Neural cell (in vitro differentiated cells): Measurements from ENCODE around the gene PDPN. TPM values are rescaled to one million over a fixed set of nuclear protein-coding genes. Genes with fewer than 3 reads are reported as not detected.

Source experiments
- H2AFZ ChIP-seq: fragments of 200-600, 300-800 bp; sonication (generic), shearing (Covaris generic); 2 replicates; pipeline ENCODE4 v1.6.0; 2014; ENCODE audit warnings: low read depth, mild to moderate bottlenecking, antibody characterized with exemption, low read length, moderate library complexity
- H3F3A ChIP-seq: fragments of 200-600 bp; shearing (Covaris generic); 2 replicates; pipeline ENCODE4 v1.6.1; 2016; ENCODE audit warnings: mild to moderate bottlenecking, moderate library complexity, mixed read lengths, antibody characterized with exemption, low read length; ENCODE audit not compliant: insufficient read depth, poor library complexity, severe bottlenecking
- H3K27ac ChIP-seq: fragments of 200-600, 300-800 bp; sonication (generic), shearing (Covaris generic); 2 replicates; pipeline ENCODE4 v1.5.1; 2014; ENCODE audit warnings: mild to moderate bottlenecking, low read length, moderate library complexity
- H3K27me3 ChIP-seq: fragments of 300-800, 200-600 bp; sonication (generic), shearing (Covaris generic); 2 replicates; pipeline ENCODE4 v1.6.0; 2014; ENCODE audit warnings: mild to moderate bottlenecking, low read depth, low read length, moderate library complexity; ENCODE audit not compliant: insufficient read depth
- H3K36me3 ChIP-seq: fragments of 300-800, 200-600 bp; sonication (generic), shearing (Covaris generic); 2 replicates; pipeline ENCODE4 v1.5.1; 2014; ENCODE audit warnings: mild to moderate bottlenecking, antibody characterized with exemption, low read length, moderate library complexity; ENCODE audit not compliant: insufficient read depth
- H3K4me2 ChIP-seq: fragments of 300-800, 200-600 bp; sonication (generic), shearing (Covaris generic); 2 replicates; pipeline ENCODE4 v1.6.0; 2014; ENCODE audit warnings: mild to moderate bottlenecking, low read length
- H3K4me3 ChIP-seq: fragments of 300-800, 200-600 bp; sonication (generic), shearing (Covaris generic); 2 replicates; pipeline ENCODE4 v1.5.1; 2014; ENCODE audit warnings: mild to moderate bottlenecking, low read length, moderate library complexity
- H3K79me2 ChIP-seq: fragments of 200-600 bp; shearing (Covaris generic); replicated peaks from 2 replicates; pipeline ENCODE4 v1.6.0; 2014; ENCODE audit warnings: mild to moderate bottlenecking, low read length, moderate library complexity; ENCODE audit not compliant: insufficient read depth
- H3K9ac ChIP-seq: fragments of 300-800, 200-600 bp; sonication (generic), shearing (Covaris generic); 2 replicates; pipeline ENCODE4 v1.6.1; 2016; ENCODE audit warnings: mild to moderate bottlenecking, low read length, mixed read lengths
- H3K9me2 ChIP-seq: fragments of 200-600 bp; shearing (Covaris generic); 2 replicates; pipeline ENCODE4 v1.6.1; 2016; ENCODE audit warnings: mild to moderate bottlenecking, low read length, mixed read lengths; ENCODE audit not compliant: insufficient read depth
- H3K9me3 ChIP-seq: fragments of 200-600, 300-800 bp; sonication (generic), shearing (Covaris generic); 2 replicates; pipeline ENCODE4 v1.6.1; 2016; ENCODE audit warnings: mild to moderate bottlenecking, mixed run types, low read length, moderate library complexity, mixed read lengths
- H4K20me1 ChIP-seq: fragments of 200-600 bp; shearing (Covaris generic); 2 replicates; pipeline ENCODE4 v1.6.1; 2016; ENCODE audit warnings: mild to moderate bottlenecking, mixed run types; ENCODE audit not compliant: insufficient read depth
- EP300 ChIP-seq: fragments of 450-650 bp; conservative IDR thresholded peaks from 2 replicates; pipeline ENCODE4 v1.6.1; 2014; ENCODE audit warnings: antibody characterized with exemption, mild to moderate bottlenecking, moderate library complexity; ENCODE audit not compliant: poor library complexity, severe bottlenecking
- EZH2 ChIP-seq: fragments of 200-600, 300-800 bp; shearing (Covaris generic), sonication (generic); IDR thresholded peaks from 2 replicates; pipeline ENCODE4 v1.6.1; 2014; ENCODE audit warnings: antibody characterized with exemption, low read length, borderline replicate concordance, mild to moderate bottlenecking; ENCODE audit not compliant: insufficient read depth, poor library complexity, severe bottlenecking
- MXI1 ChIP-seq: fragments of 450-650 bp; conservative IDR thresholded peaks from 2 replicates; pipeline ENCODE4 v1.6.1; 2014; ENCODE audit warnings: antibody characterized with exemption, mild to moderate bottlenecking; ENCODE audit not compliant: poor library complexity, severe bottlenecking
- POLR2AphosphoS5 ChIP-seq: IDR thresholded peaks from 2 replicates; pipeline ENCODE4 v1.6.1; 2012
- RAD21 ChIP-seq: fragments of 450-650 bp; conservative IDR thresholded peaks from 2 replicates; pipeline ENCODE4 v1.6.1; 2014; ENCODE audit warnings: antibody characterized with exemption, mild to moderate bottlenecking, moderate library complexity
- SMC3 ChIP-seq: fragments of 450-650 bp; conservative IDR thresholded peaks from 2 replicates; pipeline ENCODE4 v1.6.1; 2014; ENCODE audit warnings: antibody characterized with exemption, mild to moderate bottlenecking, moderate library complexity; ENCODE audit not compliant: poor library complexity
- TAF1 ChIP-seq: IDR thresholded peaks from 2 replicates; pipeline ENCODE4 v1.6.1; 2012; ENCODE audit warnings: low read depth
- polyA plus RNA-seq: library from polyadenylated mRNA; depleted of rRNA; stranded (reverse); fragments of >200 nt; gene quantifications from 2 replicates; pipeline ENCODE4 v1.2.3, GENCODE V29; 2014
- TF ChIP-seq, protein P1 (sequence below): fragments of 450-650 bp; IDR thresholded peaks from 2 replicates; pipeline ENCODE4 v1.5.1; 2014; ENCODE audit warnings: antibody characterized with exemption, mild to moderate bottlenecking, moderate library complexity; ENCODE audit not compliant: poor library complexity, severe bottlenecking
- TF ChIP-seq, protein P2 (sequence below): IDR thresholded peaks from 2 replicates; pipeline ENCODE4 v1.6.1; 2012; ENCODE audit warnings: borderline replicate concordance

The PDPN gene
- polyA plus RNA-seq, 1 donor from 2014 or later: 0.63 TPM

DNA sequence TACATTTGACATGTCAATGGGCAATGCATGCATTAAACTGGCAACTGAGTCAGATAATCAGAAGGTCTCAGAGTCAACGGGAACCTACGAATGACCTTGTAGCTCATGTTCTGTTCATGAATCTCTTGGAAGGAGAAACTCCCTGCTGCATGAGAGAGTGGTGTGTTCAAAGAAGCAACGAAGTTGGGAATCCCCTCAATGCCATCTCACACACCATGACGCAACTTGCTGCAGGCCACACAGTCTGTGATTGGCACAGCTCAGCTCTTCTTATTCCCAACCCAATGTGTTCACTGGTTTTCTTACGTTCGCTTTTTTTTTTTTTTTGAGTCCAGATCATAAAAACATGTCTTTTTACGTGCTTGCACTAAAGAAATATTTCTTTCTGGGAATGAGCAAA is 62.9 kb downstream of the PDPN start:
- no peak overlapping the region for H3K9ac ChIP-seq
- H3F3A ChIP-seq: no peaks in the 10 kb centered on the region
- no peaks in the 10 kb centered on the region for H4K20me1 ChIP-seq
- H2AFZ ChIP-seq: no peak overlapping the region
- no peak overlapping the region for H3K27ac ChIP-seq
- H3K79me2 ChIP-seq: no peaks in the 10 kb centered on the region
- H3K27me3 ChIP-seq: no peaks in the 10 kb centered on the region
- no peak overlapping the region for H3K4me2 ChIP-seq
- no peak overlapping the region for H3K4me3 ChIP-seq
- H3K9me2 ChIP-seq: no peaks in the 10 kb centered on the region
- H3K36me3 ChIP-seq: no peaks in the 10 kb centered on the region
- H3K9me3 ChIP-seq: no peaks in the 10 kb centered on the region
- TF ChIP-seq EZH2: no peak
- no peak for TF ChIP-seq SMC3
- TF ChIP-seq, protein P1, sequence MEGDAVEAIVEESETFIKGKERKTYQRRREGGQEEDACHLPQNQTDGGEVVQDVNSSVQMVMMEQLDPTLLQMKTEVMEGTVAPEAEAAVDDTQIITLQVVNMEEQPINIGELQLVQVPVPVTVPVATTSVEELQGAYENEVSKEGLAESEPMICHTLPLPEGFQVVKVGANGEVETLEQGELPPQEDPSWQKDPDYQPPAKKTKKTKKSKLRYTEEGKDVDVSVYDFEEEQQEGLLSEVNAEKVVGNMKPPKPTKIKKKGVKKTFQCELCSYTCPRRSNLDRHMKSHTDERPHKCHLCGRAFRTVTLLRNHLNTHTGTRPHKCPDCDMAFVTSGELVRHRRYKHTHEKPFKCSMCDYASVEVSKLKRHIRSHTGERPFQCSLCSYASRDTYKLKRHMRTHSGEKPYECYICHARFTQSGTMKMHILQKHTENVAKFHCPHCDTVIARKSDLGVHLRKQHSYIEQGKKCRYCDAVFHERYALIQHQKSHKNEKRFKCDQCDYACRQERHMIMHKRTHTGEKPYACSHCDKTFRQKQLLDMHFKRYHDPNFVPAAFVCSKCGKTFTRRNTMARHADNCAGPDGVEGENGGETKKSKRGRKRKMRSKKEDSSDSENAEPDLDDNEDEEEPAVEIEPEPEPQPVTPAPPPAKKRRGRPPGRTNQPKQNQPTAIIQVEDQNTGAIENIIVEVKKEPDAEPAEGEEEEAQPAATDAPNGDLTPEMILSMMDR: no peak
- TF ChIP-seq, protein P2, sequence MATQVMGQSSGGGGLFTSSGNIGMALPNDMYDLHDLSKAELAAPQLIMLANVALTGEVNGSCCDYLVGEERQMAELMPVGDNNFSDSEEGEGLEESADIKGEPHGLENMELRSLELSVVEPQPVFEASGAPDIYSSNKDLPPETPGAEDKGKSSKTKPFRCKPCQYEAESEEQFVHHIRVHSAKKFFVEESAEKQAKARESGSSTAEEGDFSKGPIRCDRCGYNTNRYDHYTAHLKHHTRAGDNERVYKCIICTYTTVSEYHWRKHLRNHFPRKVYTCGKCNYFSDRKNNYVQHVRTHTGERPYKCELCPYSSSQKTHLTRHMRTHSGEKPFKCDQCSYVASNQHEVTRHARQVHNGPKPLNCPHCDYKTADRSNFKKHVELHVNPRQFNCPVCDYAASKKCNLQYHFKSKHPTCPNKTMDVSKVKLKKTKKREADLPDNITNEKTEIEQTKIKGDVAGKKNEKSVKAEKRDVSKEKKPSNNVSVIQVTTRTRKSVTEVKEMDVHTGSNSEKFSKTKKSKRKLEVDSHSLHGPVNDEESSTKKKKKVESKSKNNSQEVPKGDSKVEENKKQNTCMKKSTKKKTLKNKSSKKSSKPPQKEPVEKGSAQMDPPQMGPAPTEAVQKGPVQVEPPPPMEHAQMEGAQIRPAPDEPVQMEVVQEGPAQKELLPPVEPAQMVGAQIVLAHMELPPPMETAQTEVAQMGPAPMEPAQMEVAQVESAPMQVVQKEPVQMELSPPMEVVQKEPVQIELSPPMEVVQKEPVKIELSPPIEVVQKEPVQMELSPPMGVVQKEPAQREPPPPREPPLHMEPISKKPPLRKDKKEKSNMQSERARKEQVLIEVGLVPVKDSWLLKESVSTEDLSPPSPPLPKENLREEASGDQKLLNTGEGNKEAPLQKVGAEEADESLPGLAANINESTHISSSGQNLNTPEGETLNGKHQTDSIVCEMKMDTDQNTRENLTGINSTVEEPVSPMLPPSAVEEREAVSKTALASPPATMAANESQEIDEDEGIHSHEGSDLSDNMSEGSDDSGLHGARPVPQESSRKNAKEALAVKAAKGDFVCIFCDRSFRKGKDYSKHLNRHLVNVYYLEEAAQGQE: no peak
- no peak for TF ChIP-seq MXI1
- no peak for TF ChIP-seq EP300
- TF ChIP-seq TAF1: no peak
- no peak for TF ChIP-seq POLR2AphosphoS5
- no peak for TF ChIP-seq RAD21

DNA sequence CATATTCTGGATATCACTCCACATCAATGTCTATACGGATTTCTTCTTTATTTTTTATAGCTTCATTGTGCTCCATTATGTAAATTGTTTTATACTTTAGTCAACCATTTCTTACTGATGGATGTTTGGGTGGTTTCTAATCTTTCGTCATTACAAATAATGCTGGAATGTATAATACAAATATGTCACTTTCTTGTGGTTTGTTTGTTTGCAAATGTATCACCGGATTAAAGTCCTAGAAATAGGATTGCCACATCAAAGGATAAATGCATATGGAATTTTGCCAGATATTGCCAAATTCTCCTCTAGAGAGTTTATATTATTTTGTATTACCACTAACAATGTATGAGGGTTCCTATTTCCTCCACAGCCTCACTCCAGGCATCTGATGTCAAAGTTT is 67.6 kb downstream of the PDPN start:
- no peak overlapping the region for H3K4me2 ChIP-seq
- H4K20me1 ChIP-seq: no peaks in the 10 kb centered on the region
- no peak overlapping the region for H3K4me3 ChIP-seq
- H2AFZ ChIP-seq: no peak overlapping the region
- no peaks in the 10 kb centered on the region for H3K9me3 ChIP-seq
- TF ChIP-seq EZH2: no peak
- no peaks in the 10 kb centered on the region for H3F3A ChIP-seq
- no peak overlapping the region for H3K9ac ChIP-seq
- H3K36me3 ChIP-seq: no peaks in the 10 kb centered on the region
- no peak overlapping the region for H3K27ac ChIP-seq
- no peaks in the 10 kb centered on the region for H3K27me3 ChIP-seq
- H3K9me2 ChIP-seq: no peaks in the 10 kb centered on the region
- H3K79me2 ChIP-seq: no peaks in the 10 kb centered on the region

DNA sequence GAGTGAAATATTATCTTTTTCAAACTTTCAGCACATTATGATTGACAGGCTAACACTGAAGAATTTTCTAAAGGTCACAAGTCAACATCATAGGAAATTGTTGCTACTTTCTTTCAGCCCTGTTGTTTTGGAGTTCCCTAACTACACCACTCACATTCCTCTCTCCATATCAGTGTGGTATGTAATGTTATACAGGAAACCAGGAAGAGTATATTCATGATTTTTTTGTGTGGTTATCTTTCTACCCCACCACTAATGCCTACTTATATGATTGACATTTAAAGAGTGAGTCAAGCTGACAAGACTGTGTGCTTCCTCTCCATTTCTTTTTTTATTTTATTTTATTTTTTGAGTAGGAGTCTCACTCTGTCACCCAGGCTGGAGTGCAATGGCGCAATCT is 68.6 kb downstream of the PDPN start:
- Histone ChIP-seq H2AFZ (no peak overlapping the region), H3K4me2 (no peak overlapping the region), H3K4me3 (no peak overlapping the region)

More for the DNA sequence above, 68.6 kb downstream of the PDPN start:
- no peak overlapping the region for H3K9ac ChIP-seq
- H3K27me3 ChIP-seq: no peaks in the 10 kb centered on the region
- no peaks in the 10 kb centered on the region for H3K9me2 ChIP-seq
- no peak overlapping the region for H3K27ac ChIP-seq
- H3K9me3 ChIP-seq: no peaks in the 10 kb centered on the region
- H3F3A ChIP-seq: no peaks in the 10 kb centered on the region
- no peak for TF ChIP-seq EP300
- no peak for TF ChIP-seq EZH2
- no peak for TF ChIP-seq RAD21
- no peak for TF ChIP-seq SMC3
- TF ChIP-seq POLR2AphosphoS5: no peak
- no peak for TF ChIP-seq TAF1
- TF ChIP-seq, protein P1: no peak
- no peak for TF ChIP-seq MXI1
- TF ChIP-seq, protein P2: no peak
- no peaks in the 10 kb centered on the region for H3K36me3 ChIP-seq
- H3K79me2 ChIP-seq: no peaks in the 10 kb centered on the region
- no peaks in the 10 kb centered on the region for H4K20me1 ChIP-seq
